HFF-Myc (cell line): ENCODE results near the gene SLC6A17.

ENCODE experiments used
- DNase-seq: peaks from one replicate; pipeline ENCODE4 v3.0.0-alpha.2; 2011; ENCODE audit warnings: low read depth; ENCODE audit errors: extremely low read depth
- H3K4me3 ChIP-seq: replicated peaks from 2 replicates; pipeline ENCODE4 v1.5.1; 2011; ENCODE audit warnings: low read depth, mild to moderate bottlenecking, control low read depth, low read length
- CTCF ChIP-seq: IDR thresholded peaks from 2 replicates; pipeline ENCODE4 v1.5.1; 2012; ENCODE audit warnings: mild to moderate bottlenecking, low read depth, low read length, control low read depth; ENCODE audit errors: missing control alignments

Gene SLC6A17

GRCh38 chr1:110152133-110152785, 2.0 kb downstream of the SLC6A17 start:
- DNase-seq: peak; percentile 19

GRCh38 chr1:110153407-110153950, 3.2 kb downstream of the SLC6A17 start:
- H3K4me3 ChIP-seq: no peak overlapping the region
- no peak for TF ChIP-seq CTCF
- DNase-seq: no peak

More at GRCh38 chr1:110152133-110152785, 2.0 kb downstream of the SLC6A17 start:
- TF ChIP-seq CTCF: no peak
- H3K4me3 ChIP-seq: no peak overlapping the region

- DNase-seq: peak; percentile 35
- no peak overlapping the region for H3K4me3 ChIP-seq
- TF ChIP-seq CTCF: no peak
These were observed 5.7 kb downstream of the SLC6A17 start for GRCh38 chr1:110155878-110156522.

- no peak for DNase-seq
- TF ChIP-seq CTCF: no peak
- no peak overlapping the region for H3K4me3 ChIP-seq
These were observed 8.0 kb downstream of the SLC6A17 start for GRCh38 chr1:110158261-110158660.

GRCh38 chr1:110159168-110159567, 8.9 kb downstream of the SLC6A17 start:
- no peak overlapping the region for H3K4me3 ChIP-seq
- no peak for TF ChIP-seq CTCF
- no peak for DNase-seq

GRCh38 chr1:110160538-110161100, 10.3 kb downstream of the SLC6A17 start:
- no peak for DNase-seq
- H3K4me3 ChIP-seq: no peak overlapping the region
- TF ChIP-seq CTCF: no peak
